Measurements from ENCODE around the gene MX2. TPM values are rescaled to one million over a fixed set of nuclear protein-coding genes. Genes with fewer than 3 reads are reported as not detected.

Gene MX2
- total RNA-seq, 4 donors from 2014 or later, result 13.7 to 39.6 (median 16.3) TPM

- Histone ChIP-seq H3K27me3 (no peaks in the 10 kb centered on the region), H3K4me1 (peaks cover 3 to 38% (median 15%) of the 10 kb centered on the region in 4 donors), H3K4me3 (peak overlapping the region in 1 of 4 donors; percentile 14), H3K27ac (peak overlapping the region in 3 of 4 donors; percentile 62 to 81 (median 66)), H3K9me3 (no peaks in the 10 kb centered on the region), H3K36me3 (no peaks in the 10 kb centered on the region)
- no peak for TF ChIP-seq CTCF (IDR thresholded peaks at IDR 0.05)
- TF ChIP-seq POLR2A (IDR thresholded peaks at IDR 0.05), result no peak
- peak; percentile 40 to 82 (median 80) for DNase-seq
These were observed 6.3 kb downstream of the MX2 start for GRCh38 chr21:41367945-41368734.

GRCh38 chr21:41368735-41369104, 6.9 kb downstream of the MX2 start:
- DNase-seq, result peak in 2 of 3 donors; percentile 21 to 31
- peak overlapping the region in 1 of 4 donors; percentile 46 for H3K4me3 ChIP-seq
- TF ChIP-seq CTCF (IDR thresholded peaks at IDR 0.05) (no peak), POLR2A (IDR thresholded peaks at IDR 0.05) (no peak)

GRCh38 chr21:41369105-41369919, 7.5 kb downstream of the MX2 start:
- Histone ChIP-seq H3K9me3 (no peaks in the 10 kb centered on the region), H3K27me3 (no peaks in the 10 kb centered on the region), H3K4me1 (peaks cover 3 to 29% (median 11%) of the 10 kb centered on the region in 4 donors), H3K27ac (peak overlapping the region; percentile 21 to 81 (median 64)), H3K4me3 (peak overlapping the region; percentile 39 to 49 (median 45)), H3K36me3 (no peaks in the 10 kb centered on the region)
- TF ChIP-seq CTCF (IDR thresholded peaks at IDR 0.05), result peak in 3 of 6 experiments; percentile 12 to 18 (median 13)
- TF ChIP-seq POLR2A (IDR thresholded peaks at IDR 0.05), result no peak
- DNase-seq, result peak; percentile 62 to 66 (median 66)

More at GRCh38 chr21:41368735-41369104, 6.9 kb downstream of the MX2 start:
- no peaks in the 10 kb centered on the region for H3K36me3 ChIP-seq
- H3K27ac ChIP-seq, result peak overlapping the region; percentile 21 to 81 (median 64)
- peaks cover 3 to 34% (median 14%) of the 10 kb centered on the region in 4 donors for H3K4me1 ChIP-seq
- no peaks in the 10 kb centered on the region for H3K27me3 ChIP-seq
- no peaks in the 10 kb centered on the region for H3K9me3 ChIP-seq

GRCh38 chr21:41369920-41370839, 8.4 kb downstream of the MX2 start:
- peak overlapping the region; percentile 39 to 49 (median 45) for H3K4me3 ChIP-seq

More at GRCh38 chr21:41369920-41370839, 8.4 kb downstream of the MX2 start:
- H3K4me1 ChIP-seq, result peaks cover 3 to 24% (median 11%) of the 10 kb centered on the region in 4 donors
- no peaks in the 10 kb centered on the region for H3K9me3 ChIP-seq
- DNase-seq, result peak; percentile 48 to 70 (median 68)
- H3K27me3 ChIP-seq, result no peaks in the 10 kb centered on the region
- no peaks in the 10 kb centered on the region for H3K36me3 ChIP-seq
- peak overlapping the region; percentile 21 to 81 (median 64) for H3K27ac ChIP-seq
- TF ChIP-seq CTCF (IDR thresholded peaks at IDR 0.05), result no peak
- no peak for TF ChIP-seq POLR2A (IDR thresholded peaks at IDR 0.05)

All from Peyer's patch (tissue), 4 donors.